Measurements from ENCODE around the gene CDK9. TPM values are rescaled to one million over a fixed set of nuclear protein-coding genes. Genes with fewer than 3 reads are reported as not detected.
"Not testable (repeated sequence)": the region's sequence is repeated elsewhere in the genome, so short reads cannot be mapped to it uniquely, and the experiment has no call there.

The CDK9 gene
- total RNA-seq, 2 experiments from 2014 or later, result 63.8 to 80.4 TPM

GRCh38 chr9:127780126-127780885 lies 5.5 kb upstream of the CDK9 start:
- Mint-ChIP-seq H3K27ac (peak overlapping the region; percentile 99), H3K4me3 (no peak overlapping the region), H3K27me3 (no peaks in the 10 kb centered on the region), H3K4me1 (peaks cover 65% of the 10 kb centered on the region), H3K9me3 (ENCODE audit: low read depth) (no peaks in the 10 kb centered on the region), H3K36me3 (ENCODE audit: low read depth) (peaks cover 15% of the 10 kb centered on the region)
- intact Hi-C loops (cut with DNase I, micrococcal nuclease), result loop anchor here in 1 of 2 experiments (10.0 kb wide), 1 partner anchor 284 kb away; the partner anchor contains the start of genes NAIF1 and SLC25A25
- DNase-seq (no peak), ATAC-seq (no peak)
- ChIA-PET POLR2A (interaction anchor here (0.5 kb wide), 1 partner anchor 178 kb away, joined by 4 read pairs; no protein-coding TSS in a partner anchor), CTCF (interaction anchor here (0.7 to 2.6 kb wide), 4 partner anchors 9 to 46 kb away, joined by 3 to 13 read pairs (median 4); partner anchors contain the start of gene TOR2A)

GRCh38 chr9:127780909-127781308 lies 4.9 kb upstream of the CDK9 start:
- H3K27ac Mint-ChIP-seq; H3K27me3 Mint-ChIP-seq; H3K9me3 Mint-ChIP-seq (ENCODE audit: low read depth); DNase-seq; H3K4me3 Mint-ChIP-seq; POLR2A ChIA-PET; ATAC-seq: not testable (repeated sequence)
- intact Hi-C loops (cut with DNase I, micrococcal nuclease), result loop anchor here in 1 of 2 experiments (10.0 kb wide), 1 partner anchor 284 kb away; the partner anchor contains the start of genes NAIF1 and SLC25A25
- H3K36me3 Mint-ChIP-seq (ENCODE audit: low read depth), result peaks cover 15% of the 10 kb centered on the region
- H3K4me1 Mint-ChIP-seq, result peaks cover 65% of the 10 kb centered on the region
- CTCF ChIA-PET, result interaction anchor here (1.1 to 2.6 kb wide), 2 partner anchors 11 to 46 kb away, joined by 4 to 13 read pairs; partner anchors contain the start of gene TOR2A

- DNase-seq (no peak), ATAC-seq (no peak)
- Mint-ChIP-seq H3K27me3 (no peaks in the 10 kb centered on the region), H3K36me3 (ENCODE audit: low read depth) (peaks cover 13% of the 10 kb centered on the region), H3K4me1 (peaks cover 60% of the 10 kb centered on the region), H3K4me3 (peak overlapping the region; percentile 21), H3K27ac (peak overlapping the region; percentile 72), H3K9me3 (ENCODE audit: low read depth) (no peaks in the 10 kb centered on the region)
- CTCF ChIA-PET, result interaction anchor here (0.7 kb wide), 1 partner anchor 11 kb away, joined by 3 read pairs; no protein-coding TSS in a partner anchor
- POLR2A ChIA-PET, result no interaction called here
- intact Hi-C loops (cut with DNase I, micrococcal nuclease), result loop anchor here in 1 of 2 experiments (10.0 kb wide), 1 partner anchor 283 kb away; the partner anchor contains the start of genes NAIF1 and SLC25A25
These were observed 4.0 kb upstream of the CDK9 start for GRCh38 chr9:127781806-127782205.

GRCh38 chr9:127783111-127784008 lies 2.5 kb upstream of the CDK9 start:
- Mint-ChIP-seq H3K9me3 (ENCODE audit: low read depth) (no peaks in the 10 kb centered on the region), H3K4me3 (peak overlapping the region; percentile 63), H3K27me3 (no peaks in the 10 kb centered on the region), H3K36me3 (ENCODE audit: low read depth) (peaks cover 19% of the 10 kb centered on the region), H3K27ac (peak overlapping the region; percentile 97), H3K4me1 (peaks cover 70% of the 10 kb centered on the region)
- POLR2A ChIA-PET, result interaction anchor here (0.6 to 0.8 kb wide), 4 partner anchors 25 to 148 kb away, joined by 3 to 6 read pairs (median 3); partner anchors contain the start of genes ENG and TOR2A
- ATAC-seq (peak; percentile 24), DNase-seq (peak; percentile 84)
- intact Hi-C loops (cut with DNase I, micrococcal nuclease), result loop anchor here in 1 of 2 experiments (1.0 to 10.0 kb wide), 2 partner anchors 12 to 281 kb away; partner anchors contain the start of genes NAIF1 and SLC25A25
- CTCF ChIA-PET, result interaction anchor here (0.6 to 3.3 kb wide), 9 partner anchors 8 to 250 kb away, joined by 3 to 17 read pairs (median 3); partner anchors contain the start of gene TOR2A

- peak; percentile 93 for DNase-seq
- H3K27ac Mint-ChIP-seq, result peak overlapping the region; percentile 97
- no peaks in the 10 kb centered on the region for H3K27me3 Mint-ChIP-seq
- CTCF ChIA-PET, result interaction anchor here (0.6 to 3.3 kb wide), 19 partner anchors 9 to 366 kb away, joined by 3 to 17 read pairs (median 3); partner anchors contain the start of genes FPGS, TOR2A and TTC16
- no peaks in the 10 kb centered on the region for H3K9me3 Mint-ChIP-seq (ENCODE audit: low read depth)
- peak; percentile 34 for ATAC-seq
- peak overlapping the region; percentile 97 for H3K4me3 Mint-ChIP-seq
- peaks cover 74% of the 10 kb centered on the region for H3K4me1 Mint-ChIP-seq
- POLR2A ChIA-PET, result interaction anchor here (0.8 to 1.9 kb wide), 4 partner anchors 9 to 133 kb away, joined by 3 to 15 read pairs (median 6); partner anchors contain the start of gene TOR2A
- intact Hi-C loops (cut with DNase I, micrococcal nuclease), result loop anchor here (1.0 to 10.0 kb wide), 13 partner anchors 14 to 902 kb away; partner anchors contain the start of genes NAIF1 (in 2 of the 2), ST6GALNAC4 (in 2 of the 2), TOR2A (in 2 of the 2) and EEIG1 (in 1 of the 2)
- peaks cover 34% of the 10 kb centered on the region for H3K36me3 Mint-ChIP-seq (ENCODE audit: low read depth)
These were observed 556 bp upstream of the CDK9 start for GRCh38 chr9:127785023-127785932.

- Mint-ChIP-seq H3K4me1 (peaks cover 65% of the 10 kb centered on the region), H3K36me3 (ENCODE audit: low read depth) (peaks cover 40% of the 10 kb centered on the region), H3K27ac (peak overlapping the region; percentile 83), H3K4me3 (peak overlapping the region; percentile 97), H3K27me3 (no peaks in the 10 kb centered on the region), H3K9me3 (ENCODE audit: low read depth) (no peaks in the 10 kb centered on the region)
- intact Hi-C loops (cut with DNase I, micrococcal nuclease), result loop anchor here (1.0 to 10.0 kb wide), 13 partner anchors 16 to 901 kb away; partner anchors contain the start of genes FPGS (in 2 of the 2), EEIG1 (in 1 of the 2), NAIF1 (in 1 of the 2) and SET (in 1 of the 2)
- no peak for DNase-seq
- ChIA-PET POLR2A (no interaction called here), CTCF (interaction anchor here (0.9 to 1.4 kb wide), 6 partner anchors 14 to 249 kb away, joined by 3 to 9 read pairs (median 4); partner anchors contain the start of gene TOR2A)
- no peak for ATAC-seq
These were observed 905 bp downstream of the CDK9 start for GRCh38 chr9:127786773-127787104.

- ChIA-PET CTCF (interaction anchor here (0.7 to 1.1 kb wide), 3 partner anchors 29 to 133 kb away, joined by 3 to 4 read pairs (median 3); no protein-coding TSS in a partner anchor), POLR2A (interaction anchor here (1.2 kb wide), 1 partner anchor 18 kb away, joined by 5 read pairs; no protein-coding TSS in a partner anchor)
- Mint-ChIP-seq H3K27me3 (no peaks in the 10 kb centered on the region), H3K4me1 (peaks cover 49% of the 10 kb centered on the region), H3K4me3 (no peak overlapping the region), H3K27ac (peak overlapping the region; percentile 75), H3K36me3 (ENCODE audit: low read depth) (peaks cover 50% of the 10 kb centered on the region), H3K9me3 (ENCODE audit: low read depth) (no peaks in the 10 kb centered on the region)
- intact Hi-C loops (cut with DNase I, micrococcal nuclease), result loop anchor here (5.0 to 10.0 kb wide), 7 partner anchors 79 to 899 kb away; partner anchors contain the start of genes EEIG1 (in 1 of the 2), NAIF1 (in 1 of the 2), SET (in 1 of the 2) and SLC25A25 (in 1 of the 2)
- ATAC-seq, result peak; percentile 16
- DNase-seq, result peak; percentile 88
These were observed 2.6 kb downstream of the CDK9 start for GRCh38 chr9:127788337-127789011.

GRCh38 chr9:127789179-127789578 lies 3.3 kb downstream of the CDK9 start:
- ATAC-seq, result no peak
- CTCF ChIA-PET, result interaction anchor here (0.7 to 1.1 kb wide), 3 partner anchors 13 to 132 kb away, joined by 3 to 4 read pairs (median 3); no protein-coding TSS in a partner anchor
- POLR2A ChIA-PET, result interaction anchor here (1.2 kb wide), 1 partner anchor 18 kb away, joined by 5 read pairs; no protein-coding TSS in a partner anchor
- H3K36me3 Mint-ChIP-seq (ENCODE audit: low read depth), result peaks cover 50% of the 10 kb centered on the region
- H3K9me3 Mint-ChIP-seq (ENCODE audit: low read depth), result no peaks in the 10 kb centered on the region
- peaks cover 42% of the 10 kb centered on the region for H3K4me1 Mint-ChIP-seq
- H3K4me3 Mint-ChIP-seq, result no peak overlapping the region
- intact Hi-C loops (cut with DNase I, micrococcal nuclease), result loop anchor here (5.0 to 10.0 kb wide), 7 partner anchors 78 to 898 kb away; partner anchors contain the start of genes EEIG1 (in 1 of the 2), NAIF1 (in 1 of the 2), SET (in 1 of the 2) and SLC25A25 (in 1 of the 2)
- no peaks in the 10 kb centered on the region for H3K27me3 Mint-ChIP-seq
- DNase-seq, result no peak
- peak overlapping the region; percentile 75 for H3K27ac Mint-ChIP-seq
